22Rv1 (cell line): ENCODE measurements around the gene SPIN1.

ENCODE experiments used
- CTCF ChIP-seq: fragments of 450-650 bp; IDR thresholded peaks from 2 replicates; pipeline ENCODE4 v1.5.1; 2017; ENCODE audit warnings: mild to moderate bottlenecking
- ZFX ChIP-seq: fragments of 450-650 bp; IDR thresholded peaks from 2 replicates; pipeline ENCODE4 v1.6.1; 2017; ENCODE audit warnings: antibody characterized with exemption, borderline replicate concordance

- TF ChIP-seq CTCF (no peak), ZFX (no peak)
Measured at GRCh38 chr9:88387036-88387551, 1.1 kb upstream of the SPIN1 start.
